CD4-positive, alpha-beta T cell (primary cell): ENCODE data around the gene METTL18. TPM values are rescaled to one million over a fixed set of nuclear protein-coding genes. Genes with fewer than 3 reads are reported as not detected.

Experiments
- ATAC-seq: fragments of 200-7000 bp; cut with Tn5 transposase; one replicate; pipeline ENCODE4 v1.10.0; 2022; ENCODE audit warnings: mild to moderate bottlenecking; ENCODE audit not compliant: poor library complexity
- CTCF ChIA-PET: fragments of 350-600 bp; sonication (Branson Sonifier 250); formaldehyde crosslinking; loops from one replicate; lab custom pipeline; 2021; ENCODE audit warnings: antibody characterized with exemption, inconsistent platforms; lab: Charles Lee
- POLR2A ChIA-PET: fragments of 350-600 bp; sonication (Branson Sonifier 250); formaldehyde crosslinking; loops from one replicate; lab custom pipeline; 2021; ENCODE audit warnings: antibody characterized with exemption, inconsistent platforms; lab: Charles Lee
- DNase-seq, 14 experiments: peaks; one replicate each; pipeline ENCODE4 v3.0.0-alpha.2; 2013 to 2020; ENCODE audit warnings: mixed read lengths in 2 of 14
- H3K27ac ChIP-seq, 2 donors: one replicate each; pipeline versions ENCODE4 v1.5.1 to v1.7.0; 2013; ENCODE audit warnings: low read length in 2 of 2, low read depth in 1 of 2, mild to moderate bottlenecking in 1 of 2
- H3K27me3 ChIP-seq, 2 experiments: 1 replicate in 1 of 2; 2 replicates in 1 of 2; pipeline versions ENCODE4 v1.6.1 to v1.7.0; 2013; ENCODE audit warnings: low read length in 2 of 2, control low read depth in 1 of 2, mild to moderate bottlenecking in 1 of 2, moderate library complexity in 1 of 2; ENCODE audit not compliant: insufficient read depth in 2 of 2, control insufficient read depth in 1 of 2
- H3K36me3 ChIP-seq: one replicate; pipeline ENCODE4 v1.6.1; 2013; ENCODE audit warnings: low read length, control low read depth; ENCODE audit not compliant: insufficient read depth
- H3K4me1 ChIP-seq: one replicate; pipeline ENCODE4 v1.6.1; 2013; ENCODE audit warnings: low read length, control low read depth; ENCODE audit not compliant: insufficient read depth
- H3K4me3 ChIP-seq: one replicate; pipeline ENCODE4 v1.5.1; 2013; ENCODE audit warnings: mild to moderate bottlenecking, low read length, moderate library complexity
- H3K9me3 ChIP-seq, 2 experiments: 1 replicate in 1 of 2; 2 replicates in 1 of 2; pipeline versions ENCODE4 v1.6.1 to v1.7.0; 2013; ENCODE audit warnings: low read length in 2 of 2, mild to moderate bottlenecking in 2 of 2, control low read depth in 1 of 2, moderate library complexity in 1 of 2; ENCODE audit not compliant: control insufficient read depth in 1 of 2, insufficient read depth in 1 of 2
- H3K27ac Mint-ChIP-seq: one replicate; pipeline ENCODE4 v1.8.0; 2020; ENCODE audit warnings: mixed read lengths
- H3K27me3 Mint-ChIP-seq: one replicate; pipeline ENCODE4 v1.8.0; 2021; ENCODE audit warnings: mixed read lengths
- H3K36me3 Mint-ChIP-seq: one replicate; pipeline ENCODE4 v1.8.0; 2021; ENCODE audit warnings: low read depth, mixed read lengths
- H3K4me1 Mint-ChIP-seq: one replicate; pipeline ENCODE4 v1.8.0; 2021; ENCODE audit warnings: low read depth, mixed read lengths
- H3K4me3 Mint-ChIP-seq: one replicate; pipeline ENCODE4 v1.8.0; 2020; ENCODE audit warnings: mild to moderate bottlenecking, mixed read lengths
- H3K9me3 Mint-ChIP-seq: one replicate; pipeline ENCODE4 v1.8.0; 2020; ENCODE audit warnings: mixed read lengths
- CTCF ChIP-seq: fragments of 200-600 bp; IDR thresholded peaks from one replicate; pipeline ENCODE4 v1.8.0; 2022; ENCODE audit warnings: antibody characterized with exemption, mild to moderate bottlenecking
- intact Hi-C, 2 experiments: fragments of 100-400 bp; cut with DNase I in 1 of 2; cut with micrococcal nuclease in 1 of 2; formaldehyde crosslinking; loops; one replicate each; pipeline versions ENCODE4 v1.15.1 to v1.9.0; 2023 to 2025; cut with DNase I, micrococcal nuclease
- total RNA-seq, 174 experiments: library from RNA in 2 of 174; stranded (reverse) in 2 of 174; gene quantifications; one replicate each; pipeline ENCODE4 v1.2.3 and lab custom pipeline; 2021 to 2026

Gene METTL18
- total RNA-seq, 2 experiments from 2014 or later = 5.1 to 5.6 TPM

- ChIA-PET CTCF (no interaction called here), POLR2A (no interaction called here)
- DNase-seq (no peak), ATAC-seq (no peak)
- intact Hi-C loops = loop anchor here in 1 of 2 experiments (5.0 kb wide), 1 partner anchor 57 kb away; no protein-coding TSS in a partner anchor
- Histone ChIP-seq H3K36me3 (no peaks in the 10 kb centered on the region), H3K27ac (no peak overlapping the region), H3K27me3 (peaks cover 2 to 15% of the 10 kb centered on the region in 2 experiments), H3K4me3 (no peak overlapping the region), H3K9me3 (no peaks in the 10 kb centered on the region), H3K4me1 (no peaks in the 10 kb centered on the region)
- H3K9me3 Mint-ChIP-seq = no peaks in the 10 kb centered on the region
- no peaks in the 10 kb centered on the region for H3K4me1 Mint-ChIP-seq
- no peak overlapping the region for H3K27ac Mint-ChIP-seq
- no peak overlapping the region for H3K4me3 Mint-ChIP-seq
- H3K36me3 Mint-ChIP-seq = no peaks in the 10 kb centered on the region
- H3K27me3 Mint-ChIP-seq = peaks cover 14% of the 10 kb centered on the region
- TF ChIP-seq CTCF = no peak
These were observed 15.6 kb downstream of the METTL18 start for GRCh38 chr1:169779150-169779549.

- POLR2A ChIA-PET = interaction anchor here (0.7 kb wide), 1 partner anchor 10 kb away, joined by 3 read pairs; no protein-coding TSS in a partner anchor
- no peak overlapping the region for H3K4me3 Mint-ChIP-seq
- CTCF ChIA-PET = no interaction called here
- no peak overlapping the region for H3K4me3 ChIP-seq
- no peak for DNase-seq
- ATAC-seq = no peak
- H3K9me3 ChIP-seq = no peaks in the 10 kb centered on the region
- no peak for TF ChIP-seq CTCF
- no peaks in the 10 kb centered on the region for H3K36me3 Mint-ChIP-seq
- no peak overlapping the region for H3K27ac Mint-ChIP-seq
- H3K4me1 Mint-ChIP-seq = no peaks in the 10 kb centered on the region
- H3K27ac ChIP-seq = no peak overlapping the region
- peaks cover 0 to 1% of the 10 kb centered on the region in 2 experiments for H3K27me3 ChIP-seq
- no peaks in the 10 kb centered on the region for H3K4me1 ChIP-seq
- no peaks in the 10 kb centered on the region for H3K9me3 Mint-ChIP-seq
- no peaks in the 10 kb centered on the region for H3K27me3 Mint-ChIP-seq
- no peaks in the 10 kb centered on the region for H3K36me3 ChIP-seq
- intact Hi-C loops = loop anchor here in 1 of 2 experiments (5.0 kb wide), 1 partner anchor 54 kb away; no protein-coding TSS in a partner anchor
These were observed 18.3 kb downstream of the METTL18 start for GRCh38 chr1:169776440-169776839.

DNA sequence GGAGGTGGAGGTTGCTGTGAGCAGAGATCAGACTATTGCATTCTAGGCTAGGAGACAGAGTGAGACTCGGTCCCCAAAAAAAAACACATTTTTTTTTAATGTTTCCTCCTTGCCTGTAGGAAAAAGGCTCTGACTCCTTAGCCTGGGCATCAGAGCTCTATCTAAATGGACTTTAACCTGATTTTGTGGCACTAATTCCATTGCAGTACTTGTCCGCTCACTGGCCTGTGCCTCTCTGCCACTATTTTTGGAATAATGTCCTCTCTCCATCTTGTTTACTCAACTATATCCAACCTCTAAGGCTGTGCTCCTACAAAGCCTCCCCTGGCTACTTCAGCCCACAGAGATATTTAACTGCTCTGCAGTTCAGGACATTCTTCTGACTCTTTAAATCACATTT lies 26.5 kb downstream of the METTL18 start:
- DNase-seq (no peak), ATAC-seq (no peak)
- Histone ChIP-seq H3K36me3 (no peaks in the 10 kb centered on the region), H3K4me3 (no peak overlapping the region), H3K27me3 (no peaks in the 10 kb centered on the region), H3K9me3 (no peaks in the 10 kb centered on the region), H3K27ac (no peak overlapping the region), H3K4me1 (no peaks in the 10 kb centered on the region)
- Mint-ChIP-seq H3K4me1 (no peaks in the 10 kb centered on the region), H3K36me3 (no peaks in the 10 kb centered on the region), H3K4me3 (no peak overlapping the region), H3K27me3 (no peaks in the 10 kb centered on the region), H3K9me3 (no peaks in the 10 kb centered on the region), H3K27ac (no peak overlapping the region)
- no peak for TF ChIP-seq CTCF
- CTCF ChIA-PET = no interaction called here
- POLR2A ChIA-PET = no interaction called here
- intact Hi-C loops = no loop called here
